HG02642 (cell line): ENCODE results near the gene MTF1.

ENCODE experiments used
- ATAC-seq: cut with Tn5 transposase; IDR thresholded peaks from one replicate; pipeline ENCODE4 v1.9.1; 2021; ENCODE audit warnings: mild to moderate bottlenecking; ENCODE audit not compliant: unreplicated experiment, poor library complexity

Gene MTF1

GRCh38 chr1:37872692-37873091 lies 13.3 kb upstream of the MTF1 start:
- ATAC-seq = no peak

- no peak for ATAC-seq
These were observed 9.1 kb upstream of the MTF1 start for GRCh38 chr1:37868466-37868865.

DNA sequence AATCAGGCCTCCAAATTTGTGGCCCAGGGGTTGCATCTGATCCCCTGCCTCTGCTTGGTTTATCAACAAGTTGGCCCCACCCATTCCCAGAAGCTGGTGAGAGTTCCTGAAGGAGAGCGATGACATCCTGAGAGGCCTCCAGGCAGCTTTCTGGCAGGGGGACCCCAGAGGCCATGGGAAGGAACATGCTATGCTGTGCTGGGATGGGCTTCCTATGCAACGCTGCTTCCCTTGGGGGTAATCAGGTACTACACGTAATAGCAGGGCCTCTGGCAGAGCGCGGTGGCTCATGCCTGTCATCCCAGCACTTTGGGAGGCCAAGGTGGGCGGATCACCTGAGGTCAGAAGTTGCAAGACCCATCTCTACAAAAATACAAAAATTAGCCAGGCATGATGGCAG lies 8.4 kb upstream of the MTF1 start:
- ATAC-seq = no peak

DNA sequence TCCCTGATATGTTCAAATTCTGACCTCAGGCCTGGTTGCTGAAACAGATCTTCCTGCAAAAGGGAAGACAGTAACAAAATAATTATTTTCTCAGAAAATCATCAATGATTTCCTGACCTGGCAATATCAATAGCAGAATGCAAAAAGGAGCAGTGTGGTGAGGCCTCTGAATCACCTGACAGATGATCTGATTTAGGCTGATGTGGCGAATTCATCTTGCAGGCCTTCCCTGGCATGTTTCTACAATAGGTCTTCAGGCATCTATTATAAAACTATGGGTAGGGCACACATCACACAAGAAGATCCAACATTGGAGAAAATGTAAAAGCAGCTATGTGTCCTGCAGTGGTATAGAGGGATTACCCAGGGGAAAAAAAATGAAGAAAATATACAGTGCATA lies 7.1 kb upstream of the MTF1 start:
- no peak for ATAC-seq

- no peak for ATAC-seq
These were observed 6.1 kb upstream of the MTF1 start for GRCh38 chr1:37865348-37866120.

GRCh38 chr1:37862330-37862729 lies 2.9 kb upstream of the MTF1 start:
- no peak for ATAC-seq

DNA sequence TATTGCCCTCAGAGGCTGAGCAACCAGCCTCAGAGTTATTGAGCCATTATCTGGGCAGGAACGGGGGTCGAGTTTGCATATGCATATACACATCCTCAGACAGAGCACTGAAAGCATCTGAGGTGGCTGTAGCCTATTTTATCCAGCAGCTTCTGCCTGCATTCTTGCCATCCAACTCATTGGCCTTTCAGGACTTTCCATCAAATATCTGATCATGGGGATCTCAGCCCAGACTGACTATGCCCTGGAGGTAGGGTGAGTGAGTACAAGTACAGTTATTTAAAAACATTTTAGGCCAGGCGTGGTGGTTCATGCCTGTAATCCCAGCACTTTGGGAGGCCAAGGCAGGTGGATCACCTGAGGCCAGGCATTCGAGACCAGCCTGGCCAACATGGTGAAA lies 1.8 kb upstream of the MTF1 start:
- ATAC-seq = no peak

DNA sequence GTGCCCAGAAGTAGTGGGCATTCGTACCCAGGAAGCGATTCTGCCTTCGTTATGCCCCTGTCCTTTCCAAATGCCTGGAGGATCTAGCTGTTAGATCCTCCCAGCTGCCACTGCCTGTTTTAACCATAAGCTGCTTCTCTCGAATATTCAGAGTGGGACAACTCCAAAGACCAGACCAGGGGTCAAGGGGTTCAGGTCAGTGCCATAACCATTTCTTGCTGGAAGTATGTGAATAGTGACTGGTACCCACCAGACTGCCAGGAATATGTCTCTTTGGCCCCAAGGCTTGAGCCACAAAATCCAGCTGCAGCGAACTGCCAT lies 914 bp upstream of the MTF1 start:
- ATAC-seq = no peak

DNA sequence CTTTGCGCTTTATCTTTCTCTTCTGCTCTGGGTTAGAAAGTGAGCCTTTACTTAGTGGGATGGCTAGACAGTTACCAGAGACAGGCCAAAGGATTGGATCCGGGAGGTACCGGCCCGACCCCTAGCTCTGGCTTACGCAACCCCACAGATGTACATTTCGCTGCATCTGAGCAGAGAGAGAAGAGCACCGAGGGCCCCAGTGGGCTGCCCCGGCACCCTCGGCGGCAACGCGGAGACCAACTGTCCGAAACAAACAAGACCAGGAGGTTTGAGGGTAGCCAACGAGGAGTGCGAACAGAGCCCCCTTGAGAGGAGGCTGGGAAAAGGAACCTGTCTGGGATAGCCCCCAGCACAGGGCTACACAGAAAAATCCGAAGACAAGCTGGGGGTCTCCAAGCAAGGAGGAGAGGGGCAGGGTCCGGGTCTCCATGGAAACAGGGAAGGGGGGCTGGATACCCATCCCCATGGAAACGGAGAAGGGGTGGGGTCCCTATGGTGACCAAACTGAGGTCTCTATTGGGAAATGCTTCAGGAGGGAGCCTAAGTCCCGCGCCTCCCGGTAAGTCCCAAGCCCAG lies 373 bp downstream of the MTF1 start:
- peak; percentile 26 for ATAC-seq

GRCh38 chr1:37854406-37854805 lies 5.0 kb downstream of the MTF1 start:
- ATAC-seq = no peak

GRCh38 chr1:37853157-37853556 lies 6.2 kb downstream of the MTF1 start:
- ATAC-seq = no peak

- no peak for ATAC-seq
These were observed 7.6 kb downstream of the MTF1 start for GRCh38 chr1:37851782-37852210.

DNA sequence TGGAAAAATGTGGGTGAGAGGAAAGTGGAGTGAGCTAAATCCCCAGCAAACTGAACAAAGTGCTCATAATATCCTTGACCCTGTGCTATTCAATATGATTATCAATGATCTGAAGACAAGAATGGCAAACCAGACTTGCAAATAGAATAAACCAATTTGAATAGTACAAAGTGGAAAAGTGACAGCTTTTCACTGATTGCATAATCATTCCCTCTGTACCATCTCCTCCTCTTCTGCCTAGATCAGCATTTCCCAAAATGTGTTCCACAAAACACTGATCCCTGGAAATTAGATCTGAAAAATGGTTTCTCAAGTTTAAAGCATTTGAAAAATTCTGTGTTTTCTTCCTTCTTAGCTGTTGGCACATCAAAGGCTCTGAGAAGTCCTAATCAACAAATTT lies 8.1 kb downstream of the MTF1 start:
- ATAC-seq = no peak

GRCh38 chr1:37850352-37850955 lies 8.9 kb downstream of the MTF1 start:
- ATAC-seq = no peak

- no peak for ATAC-seq
These were observed 9.9 kb downstream of the MTF1 start for GRCh38 chr1:37849480-37849879.

DNA sequence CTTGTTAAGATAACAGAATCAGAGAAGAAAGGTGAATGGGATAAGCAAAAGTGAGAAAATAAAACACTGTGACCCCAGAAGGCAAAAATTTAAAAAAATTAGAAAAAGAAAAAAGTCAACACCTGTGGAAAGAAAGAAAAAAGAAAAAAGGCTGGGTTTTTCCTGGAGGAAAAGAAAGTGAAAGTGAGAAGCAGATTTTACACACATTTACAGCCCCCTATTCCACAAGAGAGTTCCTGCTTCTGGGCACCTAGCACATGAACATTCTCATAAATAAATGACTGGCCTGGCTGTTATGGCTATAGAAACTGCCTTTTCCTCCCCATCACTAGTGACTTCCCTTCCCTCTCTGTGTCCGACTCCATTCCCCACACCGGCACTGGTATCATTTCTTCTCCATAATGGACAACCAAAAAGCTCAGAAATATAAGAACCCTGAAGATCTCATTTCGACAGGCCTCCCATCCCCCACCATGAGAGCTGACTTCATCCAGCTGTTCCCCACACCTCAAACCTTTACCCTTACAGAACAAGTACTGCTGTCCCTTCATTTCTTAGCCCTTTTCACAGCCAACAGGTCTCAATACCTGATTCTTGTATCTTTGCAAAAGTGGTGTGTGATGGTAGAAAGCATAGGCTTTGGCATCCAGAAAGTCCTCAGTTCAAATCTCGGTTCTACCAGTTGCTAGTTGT lies 12.6 kb downstream of the MTF1 start:
- no peak for ATAC-seq

DNA sequence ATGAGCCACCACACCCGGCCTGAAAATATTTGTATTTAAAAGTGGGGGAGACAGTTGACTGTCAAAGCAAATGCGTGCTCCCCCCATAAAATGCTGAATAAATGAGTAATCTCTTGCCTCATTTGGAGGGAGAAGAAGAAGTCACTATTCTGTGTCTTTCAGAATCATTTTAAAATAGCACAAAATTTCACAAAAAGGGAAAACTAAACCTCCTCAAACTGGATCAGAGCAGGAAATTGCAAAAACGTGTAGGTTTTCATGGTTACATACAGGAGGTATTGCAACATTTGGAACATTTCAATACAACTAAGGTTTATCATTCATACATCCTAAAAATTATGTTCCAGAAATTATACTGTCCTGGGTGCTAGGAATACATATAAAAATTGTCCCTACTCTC lies 13.6 kb downstream of the MTF1 start:
- no peak for ATAC-seq

GRCh38 chr1:37845049-37845646 lies 14.2 kb downstream of the MTF1 start:
- no peak for ATAC-seq

- ATAC-seq = no peak
These were observed 14.9 kb downstream of the MTF1 start for GRCh38 chr1:37844536-37844935.

DNA sequence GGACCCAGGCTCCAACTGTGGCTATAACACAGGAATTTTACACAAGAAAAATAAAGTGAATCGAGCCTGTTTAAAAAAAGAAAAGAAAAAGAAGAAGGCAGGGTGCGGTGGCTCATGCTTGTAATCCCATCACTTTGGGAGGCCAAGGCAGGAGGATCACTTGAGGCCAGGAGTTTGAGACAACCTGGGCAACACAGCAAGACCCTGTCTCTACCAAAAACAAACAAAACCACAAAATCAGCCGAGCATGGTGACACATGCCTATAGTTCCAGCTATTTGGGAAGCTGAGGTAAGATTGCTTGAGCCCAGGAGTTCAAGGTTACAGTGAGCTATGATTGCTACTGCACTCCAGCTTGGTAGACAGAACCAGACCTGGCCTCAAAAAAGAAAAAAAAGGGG lies 17.7 kb downstream of the MTF1 start:
- no peak for ATAC-seq

DNA sequence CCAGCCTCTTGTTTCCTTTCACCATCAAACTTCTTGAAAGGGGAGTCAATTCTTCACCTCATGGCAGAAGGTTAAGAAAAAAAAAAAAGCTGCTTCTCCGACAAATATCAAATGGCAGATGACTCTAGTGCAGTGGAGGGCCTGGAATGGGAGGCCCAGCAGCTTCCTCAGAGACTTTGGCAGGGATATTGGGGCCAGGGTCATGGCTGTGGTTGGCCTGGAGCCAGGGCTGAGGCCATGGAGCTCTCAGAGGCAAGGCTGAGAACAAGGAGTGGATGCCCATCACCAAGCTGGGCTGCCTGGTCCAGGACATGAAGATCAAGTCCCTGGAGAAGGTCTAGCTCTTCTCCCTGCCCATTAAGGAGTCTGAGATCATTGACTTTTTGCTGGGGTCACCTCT lies 18.7 kb downstream of the MTF1 start:
- no peak for ATAC-seq
